Prostate gland (tissue), 2 donors: ENCODE results near the gene LY6G6C. TPM values are rescaled to one million over a fixed set of nuclear protein-coding genes. Genes with fewer than 3 reads are reported as not detected.

Experiments
- DNase-seq: peaks from one replicate; pipeline ENCODE4 v3.0.0-alpha.2; 2019; ENCODE audit warnings: low spot score
- H3K27ac ChIP-seq, 2 donors: fragments of 200-600 bp; sonication (generic); 2 replicates each; pipeline ENCODE4 v1.5.1; 2017 to 2019
- H3K27me3 ChIP-seq: fragments of 200-600 bp; sonication (generic); replicated peaks from 2 replicates; pipeline ENCODE4 v1.5.1; 2019; ENCODE audit not compliant: insufficient read depth
- H3K36me3 ChIP-seq, 2 donors: fragments of 200-600 bp; sonication (generic); 1 replicate in 1 of 2; 2 replicates in 1 of 2; pipeline versions ENCODE4 v1.5.1 to v1.8.1; 2017 to 2019
- H3K4me1 ChIP-seq: fragments of 200-600 bp; sonication (generic); replicated peaks from 2 replicates; pipeline ENCODE4 v1.5.1; 2019
- H3K4me3 ChIP-seq, 2 donors: fragments of 200-600 bp; sonication (generic); 2 replicates each; pipeline ENCODE4 v1.5.1; 2017 to 2019
- H3K9me3 ChIP-seq: fragments of 200-600 bp; sonication (generic); 2 replicates; pipeline ENCODE4 v1.5.1; 2017
- POLR2A ChIP-seq: fragments of 450-650 bp; IDR thresholded peaks from one replicate; pipeline ENCODE4 v1.6.1; 2016; ENCODE audit warnings: antibody characterized with exemption, mild to moderate bottlenecking
- POLR2AphosphoS5 ChIP-seq: sonication (generic); formaldehyde crosslinking; IDR thresholded peaks from one replicate; pipeline ENCODE4 v1.6.1; 2017; ENCODE audit warnings: antibody characterized with exemption
- WGBS: methylation state at CpG from one replicate; pipeline ENCODE4 v1.1.5; 2018; 5-methylcytosine and 5-hydroxymethylcytosine counted together
- intact Hi-C: fragments of 100-400 bp; cut with DNase I; formaldehyde crosslinking; loops from one replicate; pipeline ENCODE4 v1.14.2; 2022
- total RNA-seq, 2 donors: library from RNA; depleted of rRNA; stranded (reverse); fragments of >200 nt; gene quantifications; one replicate each; pipeline ENCODE4 v1.1.0, GENCODE V29; 2016
- TF ChIP-seq, protein P1 (sequence below), 4 experiments: fragments of 200-600 bp in 2 of 4; fragments of 450-650 bp in 2 of 4; sonication (generic) in 2 of 4; IDR thresholded peaks; 1 replicate in 3 of 4; 2 replicates in 1 of 4; pipeline ENCODE4 v1.5.1; 2016 to 2019; ENCODE audit warnings: antibody characterized with exemption in 4 of 4, mild to moderate bottlenecking in 2 of 4, moderate library complexity in 2 of 4

The LY6G6C gene
- total RNA-seq, 2 donors from 2014 or later = not detected

DNA sequence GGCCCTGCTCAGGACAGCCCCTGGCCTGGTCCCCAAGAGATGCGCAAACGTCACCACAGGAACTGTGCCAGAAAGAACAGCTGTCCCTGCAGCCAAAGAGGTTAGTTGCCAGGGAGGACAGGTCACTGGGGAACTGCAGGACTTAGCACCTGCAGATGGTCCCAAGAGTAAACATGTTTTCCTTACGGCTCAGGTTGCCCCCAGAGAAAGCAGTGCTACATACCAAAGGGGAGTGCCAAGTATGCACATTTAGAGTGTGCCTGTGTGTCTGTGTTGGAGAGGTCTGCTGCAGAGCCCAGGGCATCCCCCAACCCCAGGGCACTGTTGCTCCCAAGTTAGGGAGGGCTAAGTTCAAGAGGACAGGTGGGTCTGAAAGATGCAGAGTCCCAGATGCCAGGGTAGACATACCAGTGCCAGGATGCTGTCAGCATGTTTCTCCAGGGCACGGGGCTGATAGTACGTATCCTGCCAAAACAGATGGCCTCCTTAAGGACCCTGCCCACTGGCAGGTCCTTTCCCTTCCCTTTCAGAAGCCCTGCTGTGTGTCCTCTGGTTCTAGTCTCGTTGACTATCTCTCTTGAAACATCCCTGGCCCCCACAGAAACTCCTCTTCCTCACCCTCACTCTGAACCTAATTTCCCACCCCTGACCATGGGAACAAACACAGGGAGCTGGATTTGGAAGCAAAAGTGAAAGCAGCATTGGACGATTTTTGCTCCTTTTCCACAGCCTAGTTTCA is 19.7 kb downstream of the LY6G6C start:
- intact Hi-C loops = loop anchor here (2.0 kb wide), 1 partner anchor 27 kb away; the partner anchor contains the start of gene DDAH2
- Histone ChIP-seq H3K4me1 (peaks cover 3% of the 10 kb centered on the region), H3K9me3 (no peaks in the 10 kb centered on the region), H3K36me3 (no peaks in the 10 kb centered on the region), H3K27me3 (no peaks in the 10 kb centered on the region), H3K27ac (peak overlapping the region; percentile 97 to 98), H3K4me3 (peak overlapping the region; percentile 70 to 72)
- no peak for DNase-seq
- TF ChIP-seq POLR2AphosphoS5 = peak; percentile 5
- TF ChIP-seq, protein P1, sequence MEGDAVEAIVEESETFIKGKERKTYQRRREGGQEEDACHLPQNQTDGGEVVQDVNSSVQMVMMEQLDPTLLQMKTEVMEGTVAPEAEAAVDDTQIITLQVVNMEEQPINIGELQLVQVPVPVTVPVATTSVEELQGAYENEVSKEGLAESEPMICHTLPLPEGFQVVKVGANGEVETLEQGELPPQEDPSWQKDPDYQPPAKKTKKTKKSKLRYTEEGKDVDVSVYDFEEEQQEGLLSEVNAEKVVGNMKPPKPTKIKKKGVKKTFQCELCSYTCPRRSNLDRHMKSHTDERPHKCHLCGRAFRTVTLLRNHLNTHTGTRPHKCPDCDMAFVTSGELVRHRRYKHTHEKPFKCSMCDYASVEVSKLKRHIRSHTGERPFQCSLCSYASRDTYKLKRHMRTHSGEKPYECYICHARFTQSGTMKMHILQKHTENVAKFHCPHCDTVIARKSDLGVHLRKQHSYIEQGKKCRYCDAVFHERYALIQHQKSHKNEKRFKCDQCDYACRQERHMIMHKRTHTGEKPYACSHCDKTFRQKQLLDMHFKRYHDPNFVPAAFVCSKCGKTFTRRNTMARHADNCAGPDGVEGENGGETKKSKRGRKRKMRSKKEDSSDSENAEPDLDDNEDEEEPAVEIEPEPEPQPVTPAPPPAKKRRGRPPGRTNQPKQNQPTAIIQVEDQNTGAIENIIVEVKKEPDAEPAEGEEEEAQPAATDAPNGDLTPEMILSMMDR (IDR thresholded peaks at IDR 0.05) = no peak
- no peak for TF ChIP-seq POLR2A
- WGBS = 24% methylated on average over 7 of the region's 7 CpGs

DNA sequence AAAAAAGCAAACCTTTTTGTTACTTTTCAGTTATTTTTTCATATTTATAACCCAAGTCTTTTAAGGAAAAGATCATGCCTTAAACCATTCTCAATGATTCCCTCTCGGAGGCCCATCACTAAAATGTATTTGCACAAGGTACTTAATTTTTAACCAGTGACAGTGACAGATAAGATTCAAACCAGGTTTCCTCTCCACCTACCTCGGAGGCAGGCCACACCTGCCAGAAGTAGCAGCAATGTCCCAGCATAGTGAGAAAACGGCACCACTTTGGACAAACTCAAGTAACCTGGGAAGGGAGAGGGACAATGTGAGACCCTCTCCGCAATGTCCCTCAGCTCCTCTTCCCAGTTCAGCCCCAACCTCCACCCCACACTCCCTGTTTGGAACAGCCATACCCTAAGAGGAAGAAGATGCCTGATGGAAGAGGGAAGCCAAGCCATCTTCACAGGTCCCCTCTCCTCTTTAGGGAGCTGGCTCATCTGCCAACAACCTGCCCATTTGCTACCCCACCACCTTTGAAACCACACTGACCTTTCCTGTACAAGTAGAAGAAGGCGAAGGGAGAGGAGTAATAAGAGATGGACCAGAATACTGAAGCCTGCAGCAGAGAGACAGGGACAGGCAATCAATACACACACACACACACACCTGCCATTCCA is 20.7 kb downstream of the LY6G6C start:
- Histone ChIP-seq H3K9me3 (no peaks in the 10 kb centered on the region), H3K27ac (no peak overlapping the region), H3K4me3 (no peak overlapping the region), H3K36me3 (no peaks in the 10 kb centered on the region), H3K4me1 (peaks cover 3% of the 10 kb centered on the region), H3K27me3 (no peaks in the 10 kb centered on the region)
- intact Hi-C loops = no loop called here
- no peak for TF ChIP-seq POLR2AphosphoS5
- TF ChIP-seq POLR2A = no peak
- TF ChIP-seq, protein P1 (IDR thresholded peaks at IDR 0.05) = no peak
- no peak for DNase-seq
- WGBS = 75% methylated on average over 5 of the region's 5 CpGs

DNA sequence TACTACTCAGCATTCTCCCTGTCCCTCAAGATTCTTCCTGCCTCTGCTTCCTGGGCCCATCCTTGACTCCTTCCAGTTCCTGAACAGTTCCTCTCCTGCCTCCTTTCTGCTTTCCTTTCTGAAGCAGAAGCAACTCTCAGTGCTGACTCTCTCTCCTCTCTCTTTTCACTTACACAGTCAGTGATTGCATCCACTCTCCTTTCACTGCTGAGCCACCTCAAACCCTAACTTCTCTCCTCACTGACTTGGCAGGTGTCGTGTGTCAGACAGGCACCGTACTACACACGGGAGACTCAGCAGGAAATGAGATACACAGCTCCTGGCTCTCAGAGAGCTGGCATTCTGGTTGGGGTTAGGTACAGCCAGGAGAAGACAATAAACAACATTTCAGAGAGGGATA is 24.0 kb downstream of the LY6G6C start:
- intact Hi-C loops = no loop called here
- TF ChIP-seq POLR2A = no peak
- TF ChIP-seq, protein P1 (IDR thresholded peaks at IDR 0.05) = no peak
- TF ChIP-seq POLR2AphosphoS5 = no peak
- Histone ChIP-seq H3K4me1 (no peaks in the 10 kb centered on the region), H3K4me3 (no peak overlapping the region), H3K27me3 (no peaks in the 10 kb centered on the region), H3K27ac (peak overlapping the region; percentile 8 to 42), H3K36me3 (no peaks in the 10 kb centered on the region), H3K9me3 (no peaks in the 10 kb centered on the region)
- DNase-seq = no peak
- WGBS = 22% methylated on average over 3 of the region's 3 CpGs

DNA sequence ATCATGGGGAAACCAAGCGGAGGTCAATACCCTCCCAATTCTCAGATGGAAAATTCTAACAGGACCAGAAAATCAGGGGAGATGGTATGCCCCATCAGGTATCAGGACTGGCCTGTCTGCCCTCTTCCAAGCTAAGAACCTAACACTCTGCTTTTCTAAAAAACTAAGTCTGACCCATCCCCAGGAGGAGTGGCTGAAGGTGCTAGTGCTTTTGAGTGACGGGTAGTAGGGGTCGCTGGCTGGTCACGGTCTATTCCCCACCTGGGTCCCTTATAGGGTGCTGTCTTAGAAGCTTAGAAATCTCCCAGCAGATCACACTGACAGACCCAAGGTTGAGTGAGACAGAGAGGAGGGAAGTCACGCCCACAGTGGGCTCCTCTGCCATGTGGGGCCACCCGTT is 28.0 kb downstream of the LY6G6C start:
- WGBS = 87% methylated on average over 6 of the region's 6 CpGs

More for the DNA sequence above, 28.0 kb downstream of the LY6G6C start:
- TF ChIP-seq POLR2AphosphoS5 (no peak), POLR2A (no peak)
- TF ChIP-seq, protein P1 (IDR thresholded peaks at IDR 0.05) = no peak
- no peak for DNase-seq
- intact Hi-C loops = no loop called here
- Histone ChIP-seq H3K9me3 (no peaks in the 10 kb centered on the region), H3K4me3 (no peak overlapping the region), H3K27ac (no peak overlapping the region), H3K4me1 (no peaks in the 10 kb centered on the region), H3K36me3 (peaks cover 3 to 15% of the 10 kb centered on the region in 2 donors), H3K27me3 (no peaks in the 10 kb centered on the region)
